Kidney (tissue), 14 donors: ENCODE measurements around the gene TSPAN32. TPM values are rescaled to one million over a fixed set of nuclear protein-coding genes. Genes with fewer than 3 reads are reported as not detected.
"Not testable (repeated sequence)": the region's sequence is repeated elsewhere in the genome, so short reads cannot be mapped to it uniquely, and the experiment has no call there.

Experiments
- DNase-seq, 5 donors: peaks; one replicate each; pipeline ENCODE4 v3.0.0-alpha.2; 2013 to 2020
- FAIRE-seq: peaks from 2 replicates; lab custom pipeline; 2012; peaks lifted over from hg19 to GRCh38; lab: Jason Lieb, UNC
- H3K27ac ChIP-seq, 2 donors: one replicate each; pipeline ENCODE4 v1.7.0; 2013; ENCODE audit warnings: low read depth in 2 of 2, low read length in 2 of 2, inconsistent platforms in 1 of 2
- H3K27me3 ChIP-seq: one replicate; pipeline ENCODE4 v1.7.1; 2013; ENCODE audit warnings: low read length, inconsistent platforms; ENCODE audit not compliant: control insufficient read depth, insufficient read depth
- H3K36me3 ChIP-seq, 3 donors: one replicate each; pipeline versions ENCODE4 v1.7.0 to v1.7.1; 2013; ENCODE audit warnings: low read length in 3 of 3, control low read depth in 1 of 3, inconsistent platforms in 1 of 3; ENCODE audit not compliant: insufficient read depth in 3 of 3, control insufficient read depth in 2 of 3
- H3K4me1 ChIP-seq, 3 donors: one replicate each; pipeline versions ENCODE4 v1.7.0 to v1.7.1; 2013; ENCODE audit warnings: low read length in 3 of 3, inconsistent platforms in 1 of 3, low read depth in 1 of 3; ENCODE audit not compliant: control insufficient read depth in 2 of 3, insufficient read depth in 2 of 3
- H3K4me3 ChIP-seq, 3 donors: one replicate each; pipeline versions ENCODE4 v1.7.0 to v1.8.1; 2013; ENCODE audit warnings: low read length in 3 of 3, control low read depth in 1 of 3, inconsistent platforms in 1 of 3
- H3K9ac ChIP-seq, 3 donors: one replicate each; pipeline versions ENCODE4 v1.7.0 to v1.7.1; 2013; ENCODE audit warnings: low read length in 3 of 3, control low read depth in 1 of 3, inconsistent platforms in 1 of 3
- H3K9me3 ChIP-seq, 3 donors: one replicate each; pipeline versions ENCODE4 v1.7.0 to v1.7.1; 2013; ENCODE audit warnings: low read length in 3 of 3, control low read depth in 1 of 3, inconsistent platforms in 1 of 3; ENCODE audit not compliant: control insufficient read depth in 2 of 3, insufficient read depth in 1 of 3
- intact Hi-C: fragments of 100-400 bp; cut with DNase I; formaldehyde crosslinking; loops from one replicate; pipeline ENCODE4 v1.11.1; 2022
- polyA plus RNA-seq: library from polyadenylated mRNA; stranded (reverse); fragments of 350-450 nt; fragmentation: Illumina TruSeq; extraction: RNeasy Lipid Tissue Mini Kit (QIAGEN cat#74804); gene quantifications from one replicate; pipeline ENCODE4 v1.2.3, GENCODE V29; 2014; ENCODE audit warnings: low read depth, low replicate concordance; ENCODE audit not compliant: insufficient read depth
- total RNA-seq: library from RNA; stranded (reverse); fragmentation: NEBNext Ultra II Directional; extraction: Animal tissue kit (Norgen Biotek cat#: 25700); gene quantifications from one replicate; pipeline ENCODE4 v1.2.1, GENCODE V29; 2021
- TF ChIP-seq, protein P1 (sequence below): IDR thresholded peaks from 3 replicates; pipeline ENCODE4 v1.5.1; 2012; ENCODE audit warnings: mild to moderate bottlenecking, moderate library complexity, borderline replicate concordance; ENCODE audit not compliant: insufficient read depth; ENCODE audit errors: extremely low read depth
- donor health status: control.
- donor health status: control.
- donor health status: control.
- donor health status: control.
- donor health status: control.
- donor health status: DM: yes; HTN: yes; CAD: no.
- donor health status: Normal renal cell carcinoma (clear cell type).

Gene TSPAN32
- total and polyA plus RNA-seq, 2 donors from 2014 or later = 0.75 to 6.1 TPM

GRCh38 chr11:2338760-2339159, 36.9 kb downstream of the TSPAN32 start:
- intact Hi-C loops, H3K9ac ChIP-seq, H3K27ac ChIP-seq, DNase-seq, H3K27me3 ChIP-seq, FAIRE-seq, H3K36me3 ChIP-seq, H3K9me3 ChIP-seq, H3K4me3 ChIP-seq, H3K4me1 ChIP-seq: not testable (repeated sequence)

DNA sequence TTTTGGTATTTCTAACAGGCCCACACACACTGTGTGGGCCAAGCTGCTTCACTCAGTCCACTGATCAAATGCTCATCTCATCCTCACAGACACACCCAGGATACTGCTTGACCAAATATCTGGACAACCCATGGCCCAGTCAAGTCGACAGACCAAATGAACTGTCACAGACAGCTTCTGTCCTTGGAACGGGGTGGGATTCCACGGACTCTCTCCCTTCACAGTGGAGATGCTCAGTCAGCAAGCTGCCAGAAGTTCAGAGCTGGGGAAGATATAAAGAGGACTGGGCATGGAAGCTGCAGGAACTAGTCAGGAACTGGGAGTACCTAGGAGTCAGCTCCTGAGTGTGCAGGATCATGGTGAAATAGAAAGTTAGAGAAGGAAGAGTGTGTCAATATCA, 40.7 kb downstream of the TSPAN32 start:
- TF ChIP-seq, protein P1, sequence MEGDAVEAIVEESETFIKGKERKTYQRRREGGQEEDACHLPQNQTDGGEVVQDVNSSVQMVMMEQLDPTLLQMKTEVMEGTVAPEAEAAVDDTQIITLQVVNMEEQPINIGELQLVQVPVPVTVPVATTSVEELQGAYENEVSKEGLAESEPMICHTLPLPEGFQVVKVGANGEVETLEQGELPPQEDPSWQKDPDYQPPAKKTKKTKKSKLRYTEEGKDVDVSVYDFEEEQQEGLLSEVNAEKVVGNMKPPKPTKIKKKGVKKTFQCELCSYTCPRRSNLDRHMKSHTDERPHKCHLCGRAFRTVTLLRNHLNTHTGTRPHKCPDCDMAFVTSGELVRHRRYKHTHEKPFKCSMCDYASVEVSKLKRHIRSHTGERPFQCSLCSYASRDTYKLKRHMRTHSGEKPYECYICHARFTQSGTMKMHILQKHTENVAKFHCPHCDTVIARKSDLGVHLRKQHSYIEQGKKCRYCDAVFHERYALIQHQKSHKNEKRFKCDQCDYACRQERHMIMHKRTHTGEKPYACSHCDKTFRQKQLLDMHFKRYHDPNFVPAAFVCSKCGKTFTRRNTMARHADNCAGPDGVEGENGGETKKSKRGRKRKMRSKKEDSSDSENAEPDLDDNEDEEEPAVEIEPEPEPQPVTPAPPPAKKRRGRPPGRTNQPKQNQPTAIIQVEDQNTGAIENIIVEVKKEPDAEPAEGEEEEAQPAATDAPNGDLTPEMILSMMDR = no peak
- Histone ChIP-seq H3K4me1 (no peaks in the 10 kb centered on the region), H3K9ac (no peak overlapping the region), H3K36me3 (no peaks in the 10 kb centered on the region), H3K4me3 (no peak overlapping the region), H3K9me3 (no peaks in the 10 kb centered on the region), H3K27ac (no peak overlapping the region), H3K27me3 (no peaks in the 10 kb centered on the region)
- FAIRE-seq (no peak), DNase-seq (no peak)
- intact Hi-C loops = no loop called here

- Histone ChIP-seq H3K27ac (no peak overlapping the region), H3K4me3 (no peak overlapping the region), H3K27me3 (no peaks in the 10 kb centered on the region), H3K36me3 (no peaks in the 10 kb centered on the region), H3K4me1 (no peaks in the 10 kb centered on the region), H3K9ac (no peak overlapping the region), H3K9me3 (no peaks in the 10 kb centered on the region)
- DNase-seq = no peak
- FAIRE-seq = no peak
- intact Hi-C loops = no loop called here
- TF ChIP-seq, protein P1 = no peak
Observed at GRCh38 chr11:2342981-2343380, 41.2 kb downstream of the TSPAN32 start.

DNA sequence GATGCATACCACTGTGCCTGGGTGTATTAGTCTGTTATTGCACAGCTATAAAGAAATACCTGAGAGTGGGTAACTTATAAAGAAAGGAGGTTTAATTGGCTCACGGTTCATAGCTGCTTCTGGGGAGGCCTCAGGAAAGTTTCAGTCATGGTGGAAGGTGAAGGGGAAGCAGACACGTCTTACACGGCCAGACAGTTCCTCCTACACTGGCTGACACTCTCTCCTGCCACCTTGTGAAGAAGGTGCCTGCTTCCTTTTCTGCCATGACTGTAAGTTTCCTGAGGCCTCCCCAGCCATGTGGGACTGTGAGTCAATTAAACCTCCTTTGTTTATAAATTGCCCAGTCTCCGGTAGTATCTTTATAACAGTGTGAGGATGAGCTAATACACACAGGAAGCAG, 41.7 kb downstream of the TSPAN32 start:
- FAIRE-seq = no peak
- Histone ChIP-seq H3K4me1 (no peaks in the 10 kb centered on the region), H3K27ac (no peak overlapping the region), H3K36me3 (no peaks in the 10 kb centered on the region), H3K9me3 (no peaks in the 10 kb centered on the region), H3K4me3 (no peak overlapping the region), H3K9ac (no peak overlapping the region), H3K27me3 (no peaks in the 10 kb centered on the region)
- no peak for DNase-seq
- intact Hi-C loops = no loop called here
- TF ChIP-seq, protein P1 = no peak
